Suprapubic skin (tissue), 3 donors: ENCODE results near the gene TJAP1.

ENCODE experiments used
- POLR2A ChIP-seq, 2 donors: fragments of 450-650 bp; IDR thresholded peaks; one replicate each; pipeline ENCODE4 v1.6.1; 2017; ENCODE audit warnings: antibody characterized with exemption in 2 of 2, mild to moderate bottlenecking in 2 of 2, moderate library complexity in 2 of 2
- TF ChIP-seq, protein P1 (sequence below), 2 donors: fragments of 200-600 bp in 1 of 2; fragments of 450-650 bp in 1 of 2; sonication (generic) in 1 of 2; IDR thresholded peaks; one replicate each; pipeline ENCODE4 v1.5.1; 2016 to 2019; ENCODE audit warnings: antibody characterized with exemption in 2 of 2, mild to moderate bottlenecking in 1 of 2, moderate library complexity in 1 of 2

DNA sequence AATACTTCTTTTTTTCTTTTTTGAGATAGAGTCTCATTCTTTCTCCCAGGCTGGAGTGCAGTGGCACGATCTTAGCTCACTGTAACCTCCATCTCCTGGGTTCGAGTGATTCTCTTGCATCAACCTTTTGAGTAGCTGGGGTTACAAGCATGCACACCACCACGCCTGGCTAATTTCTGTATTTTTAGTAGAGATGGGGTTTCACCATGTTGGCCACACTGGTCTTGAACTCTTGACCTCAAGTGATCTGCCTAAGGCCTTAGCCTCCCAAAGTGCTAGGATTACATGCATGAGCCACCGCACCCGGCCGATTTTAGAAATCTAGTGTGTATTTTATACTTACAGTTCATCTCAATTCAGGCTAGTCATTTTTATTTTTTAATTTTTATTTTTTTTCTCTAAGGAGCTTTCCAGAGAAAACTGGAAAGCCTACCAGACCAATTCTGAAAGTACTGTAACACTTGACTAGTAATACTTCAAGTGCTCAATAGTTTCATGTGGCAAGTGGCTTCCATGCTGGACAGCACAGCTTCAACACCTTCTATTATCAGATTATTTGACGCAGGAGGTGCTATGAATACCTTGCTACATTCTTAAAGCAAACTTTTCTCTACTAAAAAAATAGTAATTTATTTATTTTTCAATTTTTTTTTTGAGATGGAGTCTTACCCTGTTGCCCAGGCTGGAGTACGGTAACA, 64.6 kb downstream of the TJAP1 start:
- TF ChIP-seq, protein P1, sequence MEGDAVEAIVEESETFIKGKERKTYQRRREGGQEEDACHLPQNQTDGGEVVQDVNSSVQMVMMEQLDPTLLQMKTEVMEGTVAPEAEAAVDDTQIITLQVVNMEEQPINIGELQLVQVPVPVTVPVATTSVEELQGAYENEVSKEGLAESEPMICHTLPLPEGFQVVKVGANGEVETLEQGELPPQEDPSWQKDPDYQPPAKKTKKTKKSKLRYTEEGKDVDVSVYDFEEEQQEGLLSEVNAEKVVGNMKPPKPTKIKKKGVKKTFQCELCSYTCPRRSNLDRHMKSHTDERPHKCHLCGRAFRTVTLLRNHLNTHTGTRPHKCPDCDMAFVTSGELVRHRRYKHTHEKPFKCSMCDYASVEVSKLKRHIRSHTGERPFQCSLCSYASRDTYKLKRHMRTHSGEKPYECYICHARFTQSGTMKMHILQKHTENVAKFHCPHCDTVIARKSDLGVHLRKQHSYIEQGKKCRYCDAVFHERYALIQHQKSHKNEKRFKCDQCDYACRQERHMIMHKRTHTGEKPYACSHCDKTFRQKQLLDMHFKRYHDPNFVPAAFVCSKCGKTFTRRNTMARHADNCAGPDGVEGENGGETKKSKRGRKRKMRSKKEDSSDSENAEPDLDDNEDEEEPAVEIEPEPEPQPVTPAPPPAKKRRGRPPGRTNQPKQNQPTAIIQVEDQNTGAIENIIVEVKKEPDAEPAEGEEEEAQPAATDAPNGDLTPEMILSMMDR (IDR thresholded peaks at IDR 0.05): no peak
- no peak for TF ChIP-seq POLR2A (IDR thresholded peaks at IDR 0.05)
